Naive B cell (primary cell): ENCODE results near the gene TSPAN33. TPM values are rescaled to one million over a fixed set of nuclear protein-coding genes. Genes with fewer than 3 reads are reported as not detected.
"Not testable (repeated sequence)": the region's sequence is repeated elsewhere in the genome, so short reads cannot be mapped to it uniquely, and the experiment has no call there.

ENCODE experiments used
- ATAC-seq, 2 donors: fragments of 150-1000 bp; cut with Tn5 transposase; 2 replicates each; pipeline ENCODE4 v1.10.0; 2021; ENCODE audit warnings: low read depth in 2 of 2, mild to moderate bottlenecking in 2 of 2, moderate library complexity in 2 of 2
- DNase-seq: peaks from one replicate; pipeline ENCODE4 v3.0.0; 2022
- H3K27ac Mint-ChIP-seq, 6 donors: one replicate each; pipeline ENCODE4 v1.8.0; 2020 to 2022; ENCODE audit warnings: mild to moderate bottlenecking in 6 of 6, mixed read lengths in 6 of 6, moderate library complexity in 5 of 6, inconsistent platforms in 2 of 6
- H3K27me3 Mint-ChIP-seq, 3 donors: one replicate each; pipeline ENCODE4 v1.8.0; 2021 to 2022; ENCODE audit warnings: mixed read lengths in 3 of 3, mild to moderate bottlenecking in 1 of 3
- H3K36me3 Mint-ChIP-seq, 2 donors: one replicate each; pipeline ENCODE4 v1.8.0; 2020 to 2022; ENCODE audit warnings: mixed read lengths in 2 of 2, inconsistent platforms in 1 of 2, mild to moderate bottlenecking in 1 of 2
- H3K4me1 Mint-ChIP-seq, 3 donors: one replicate each; pipeline ENCODE4 v1.8.0; 2020 to 2022; ENCODE audit warnings: mixed read lengths in 3 of 3, inconsistent platforms in 1 of 3, mild to moderate bottlenecking in 1 of 3, moderate library complexity in 1 of 3
- H3K4me3 Mint-ChIP-seq, 8 donors: one replicate each; pipeline ENCODE4 v1.8.0; 2020 to 2022; ENCODE audit warnings: mild to moderate bottlenecking in 8 of 8, mixed read lengths in 8 of 8, moderate library complexity in 8 of 8, inconsistent platforms in 2 of 8
- H3K9me3 Mint-ChIP-seq, 7 donors: one replicate each; pipeline ENCODE4 v1.8.0; 2020 to 2022; ENCODE audit warnings: mixed read lengths in 7 of 7, mild to moderate bottlenecking in 5 of 7, inconsistent platforms in 2 of 7, moderate library complexity in 1 of 7
- polyA plus RNA-seq, 6 donors: library from polyadenylated mRNA; unstranded; fragments of 300-500 nt; fragmentation: Illumina TruSeq; gene quantifications; one replicate each; pipeline ENCODE4 v1.2.3, GENCODE V29; 2021; ENCODE audit warnings: low read depth in 6 of 6

TSPAN33 gene
- polyA plus RNA-seq, 6 donors from 2014 or later, result 92.8 to 171 (median 136) TPM

DNA sequence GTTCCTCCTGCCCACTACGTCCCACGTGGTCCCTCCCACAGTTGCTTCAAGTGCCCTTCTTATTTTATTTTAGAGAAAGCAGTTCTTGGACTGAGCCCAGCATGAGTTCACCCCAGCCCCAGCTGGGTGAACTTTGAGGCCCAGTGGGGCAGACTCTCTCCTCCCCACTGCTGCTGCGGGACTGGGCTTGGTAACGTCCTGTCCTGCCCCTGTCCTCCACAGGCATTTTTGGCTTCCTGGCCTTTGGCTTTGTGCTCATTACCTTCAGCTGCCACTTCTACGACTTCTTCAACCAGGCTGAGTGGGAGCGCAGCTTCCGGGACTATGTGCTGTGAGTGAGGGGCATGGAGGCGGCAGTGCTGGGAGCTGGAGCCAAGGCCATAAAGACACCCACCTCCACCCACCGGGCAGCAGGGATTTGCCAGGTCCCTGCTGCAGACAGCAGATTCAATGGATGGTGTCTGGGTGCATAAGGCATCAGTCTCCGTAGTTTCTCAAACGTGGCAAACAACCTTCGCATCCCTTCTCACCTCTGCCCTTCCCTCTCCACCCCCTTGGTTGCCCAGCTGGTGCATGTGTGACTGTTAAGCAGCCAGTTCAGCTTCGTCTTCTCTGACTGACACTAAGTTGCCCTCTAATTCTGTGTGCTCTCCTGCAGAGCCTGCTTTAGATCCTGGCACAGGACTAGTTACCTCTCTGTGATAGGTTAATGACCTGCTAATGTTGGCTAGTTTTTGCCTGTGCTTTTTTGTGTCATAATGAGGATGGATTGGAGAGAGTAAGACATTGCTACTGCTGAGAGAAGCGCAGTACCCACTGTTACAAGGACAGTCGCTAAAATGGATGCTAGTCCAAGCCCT lies 64.8 kb downstream of the TSPAN33 start:
- Mint-ChIP-seq H3K27me3 (no peaks in the 10 kb centered on the region), H3K27ac (peak overlapping the region in 2 of 6 donors; percentile 16 to 84), H3K36me3 (no peaks in the 10 kb centered on the region), H3K9me3 (no peaks in the 10 kb centered on the region), H3K4me3 (no peak overlapping the region), H3K4me1 (peaks cover 0 to 11% (median 4%) of the 10 kb centered on the region in 3 donors)
- ATAC-seq, result no peak
- no peak for DNase-seq

DNA sequence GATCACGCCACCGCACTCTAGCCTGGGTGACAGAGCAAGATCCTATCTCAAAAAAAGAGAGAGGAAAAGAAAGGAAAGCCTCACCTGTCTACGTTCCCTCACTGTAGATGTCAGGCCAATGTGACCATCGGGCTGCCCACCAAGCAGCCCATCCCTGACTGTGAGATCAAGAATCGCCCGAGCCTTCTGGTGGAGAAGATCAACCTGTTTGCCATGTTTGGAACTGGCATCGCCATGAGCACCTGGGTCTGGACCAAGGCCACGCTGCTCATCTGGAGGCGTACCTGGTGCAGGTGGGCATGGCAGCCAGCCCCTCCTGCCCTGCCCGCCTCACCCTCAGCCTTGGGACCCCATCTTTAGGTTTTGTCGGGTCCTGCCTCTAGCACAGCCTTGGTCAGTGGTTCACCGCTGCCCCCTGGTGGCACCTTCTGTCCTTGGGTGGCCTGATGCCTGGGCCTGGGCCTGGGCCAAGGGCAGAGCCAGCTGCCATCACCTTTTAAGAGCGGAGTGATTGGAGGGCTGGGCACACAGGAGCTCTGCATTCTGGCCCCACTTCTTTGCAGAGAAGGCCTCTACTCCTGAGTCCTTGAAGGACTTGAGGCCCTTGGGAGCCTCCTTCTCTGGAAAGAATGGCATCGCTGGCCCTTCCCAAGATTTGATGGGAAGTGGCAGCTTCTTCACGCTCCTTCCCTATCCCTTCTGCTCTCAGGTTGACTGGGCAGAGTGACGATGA lies 65.9 kb downstream of the TSPAN33 start:
- H3K36me3 Mint-ChIP-seq, result no peaks in the 10 kb centered on the region
- H3K9me3 Mint-ChIP-seq, result no peaks in the 10 kb centered on the region
- H3K4me1 Mint-ChIP-seq, result peaks cover 0 to 11% (median 4%) of the 10 kb centered on the region in 3 donors
- ATAC-seq (peak; percentile 92 to 95), DNase-seq (peak; percentile 71)
- H3K27me3 Mint-ChIP-seq, result no peaks in the 10 kb centered on the region
- no peak overlapping the region for H3K4me3 Mint-ChIP-seq
- peak overlapping the region in 2 of 6 donors; percentile 44 to 77 for H3K27ac Mint-ChIP-seq

GRCh38 chr7:129210989-129211312 lies 66.4 kb downstream of the TSPAN33 start:
- Mint-ChIP-seq H3K27me3 (no peaks in the 10 kb centered on the region), H3K4me3 (no peak overlapping the region), H3K4me1 (peaks cover 0 to 11% (median 4%) of the 10 kb centered on the region in 3 donors), H3K27ac (peak overlapping the region in 2 of 6 donors; percentile 44 to 77), H3K36me3 (no peaks in the 10 kb centered on the region), H3K9me3 (no peaks in the 10 kb centered on the region)
- ATAC-seq (no peak), DNase-seq (no peak)

DNA sequence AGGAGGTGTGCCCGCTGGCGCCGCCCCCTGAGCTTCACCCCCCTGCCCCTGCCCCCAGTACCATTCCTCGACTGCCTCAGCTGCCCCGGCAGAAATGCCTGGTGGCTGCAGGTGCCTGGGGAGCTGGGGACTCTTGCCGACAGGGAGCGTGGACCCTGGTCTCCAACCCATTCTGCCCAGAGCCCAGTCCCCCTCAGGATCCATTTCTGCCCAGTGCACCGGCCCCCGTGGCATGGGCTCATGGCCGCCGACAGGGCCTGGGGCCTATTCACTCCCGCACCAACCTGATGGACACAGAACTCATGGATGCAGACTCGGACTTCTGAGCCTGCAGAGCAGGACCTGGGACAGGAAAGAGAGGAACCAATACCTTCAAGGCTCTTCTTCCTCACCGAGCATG lies 67.6 kb downstream of the TSPAN33 start:
- no peak for ATAC-seq
- no peaks in the 10 kb centered on the region for H3K27me3 Mint-ChIP-seq
- H3K4me1 Mint-ChIP-seq, result peaks cover 0 to 11% (median 4%) of the 10 kb centered on the region in 3 donors
- H3K9me3 Mint-ChIP-seq, result no peaks in the 10 kb centered on the region
- no peak for DNase-seq
- no peaks in the 10 kb centered on the region for H3K36me3 Mint-ChIP-seq
- H3K27ac Mint-ChIP-seq, result peak overlapping the region in 1 of 6 donors; percentile 78
- H3K4me3 Mint-ChIP-seq, result no peak overlapping the region

GRCh38 chr7:129212596-129212995 lies 68.1 kb downstream of the TSPAN33 start:
- Mint-ChIP-seq H3K9me3 (no peaks in the 10 kb centered on the region), H3K36me3 (no peaks in the 10 kb centered on the region), H3K4me1 (peaks cover 0 to 11% (median 4%) of the 10 kb centered on the region in 3 donors), H3K27me3 (peaks cover 0 to under 1% (median 0%) of the 10 kb centered on the region in 3 donors), H3K4me3 (no peak overlapping the region), H3K27ac (no peak overlapping the region)
- DNase-seq (no peak), ATAC-seq (no peak)

DNA sequence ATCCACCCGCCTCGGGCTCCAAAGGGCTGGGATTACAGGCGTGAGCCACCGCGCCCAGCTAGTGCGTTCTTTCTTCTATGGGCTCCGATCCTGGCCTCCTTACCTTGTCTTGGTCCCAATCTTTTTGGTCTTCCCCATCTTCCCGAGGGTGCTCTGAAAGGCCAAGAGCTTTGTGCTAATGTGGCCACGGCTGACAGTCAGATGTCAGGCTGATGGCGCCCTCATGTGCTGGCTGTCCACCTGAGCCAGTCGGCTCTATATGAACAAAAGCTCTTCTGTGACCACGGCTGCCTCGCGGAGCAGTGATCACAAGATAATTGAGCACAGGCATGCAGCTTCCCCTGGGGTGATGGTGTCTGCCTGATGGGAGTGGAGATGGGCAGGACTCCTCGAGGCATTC lies 69.3 kb downstream of the TSPAN33 start:
- no peaks in the 10 kb centered on the region for H3K9me3 Mint-ChIP-seq
- peak overlapping the region in 2 of 6 donors; percentile 47 to 80 for H3K27ac Mint-ChIP-seq
- ATAC-seq (no peak), DNase-seq (no peak)
- H3K36me3 Mint-ChIP-seq, result no peaks in the 10 kb centered on the region
- peaks cover 0 to 8% (median 0%) of the 10 kb centered on the region in 3 donors for H3K27me3 Mint-ChIP-seq
- H3K4me3 Mint-ChIP-seq, result peak overlapping the region in 1 of 8 donors; percentile 2
- peaks cover 0 to 11% (median 7%) of the 10 kb centered on the region in 3 donors for H3K4me1 Mint-ChIP-seq

DNA sequence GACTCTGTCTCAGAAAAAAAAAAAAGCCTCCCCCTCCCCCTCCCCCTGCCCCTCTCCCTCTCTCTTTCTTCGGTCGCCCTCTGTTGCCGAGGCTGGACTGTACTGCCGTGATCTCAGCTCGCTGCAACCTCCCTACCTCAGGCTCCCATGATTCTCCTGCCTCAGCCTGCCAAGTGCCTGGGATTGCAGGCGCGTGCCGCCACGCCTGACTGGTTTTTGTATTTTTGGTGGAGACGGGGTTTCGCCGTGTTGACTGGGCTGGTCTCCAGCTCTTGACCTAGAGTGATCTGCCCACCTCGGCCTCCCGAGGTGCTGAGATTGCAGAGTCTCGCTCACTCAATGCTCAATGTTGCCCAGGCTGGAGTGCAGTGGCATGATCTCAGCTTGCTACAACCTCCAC lies 71.2 kb downstream of the TSPAN33 start:
- not testable (repeated sequence) for H3K4me3 Mint-ChIP-seq, DNase-seq, H3K4me1 Mint-ChIP-seq, H3K36me3 Mint-ChIP-seq, H3K27me3 Mint-ChIP-seq, ATAC-seq, H3K27ac Mint-ChIP-seq, H3K9me3 Mint-ChIP-seq

DNA sequence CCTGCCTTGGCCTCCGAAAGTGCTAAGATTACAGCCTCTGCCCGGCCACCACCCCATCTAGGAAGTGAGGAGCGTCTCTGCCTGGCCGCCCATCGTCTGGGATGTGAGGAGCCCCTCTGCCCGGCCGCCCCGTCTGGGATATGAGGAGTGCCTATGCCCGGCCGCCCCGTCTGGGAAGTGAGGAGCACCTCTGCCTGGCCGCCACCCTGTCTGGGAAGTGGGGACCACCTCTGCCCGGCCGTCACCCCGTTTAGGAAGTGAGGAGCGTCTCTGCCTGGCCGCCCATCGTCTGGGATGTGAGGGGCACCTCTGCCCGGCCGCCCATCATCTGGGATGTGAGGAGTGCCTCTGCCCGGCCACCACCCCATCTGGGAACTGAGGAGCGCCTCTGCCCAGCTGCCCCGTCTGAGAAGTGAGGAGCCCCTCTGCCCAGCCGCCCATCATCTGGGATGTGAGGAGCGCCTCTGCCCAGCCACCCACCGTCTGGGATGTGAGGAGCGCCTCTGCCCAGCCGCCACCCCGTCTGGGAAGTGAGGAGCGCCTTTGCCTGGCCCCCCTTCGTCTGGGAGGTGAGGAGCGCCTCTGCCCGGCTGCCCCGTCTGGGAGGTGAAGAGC lies 71.7 kb downstream of the TSPAN33 start:
- not testable (repeated sequence) for H3K36me3 Mint-ChIP-seq, H3K4me1 Mint-ChIP-seq, H3K27ac Mint-ChIP-seq, H3K4me3 Mint-ChIP-seq, ATAC-seq, DNase-seq, H3K9me3 Mint-ChIP-seq, H3K27me3 Mint-ChIP-seq

DNA sequence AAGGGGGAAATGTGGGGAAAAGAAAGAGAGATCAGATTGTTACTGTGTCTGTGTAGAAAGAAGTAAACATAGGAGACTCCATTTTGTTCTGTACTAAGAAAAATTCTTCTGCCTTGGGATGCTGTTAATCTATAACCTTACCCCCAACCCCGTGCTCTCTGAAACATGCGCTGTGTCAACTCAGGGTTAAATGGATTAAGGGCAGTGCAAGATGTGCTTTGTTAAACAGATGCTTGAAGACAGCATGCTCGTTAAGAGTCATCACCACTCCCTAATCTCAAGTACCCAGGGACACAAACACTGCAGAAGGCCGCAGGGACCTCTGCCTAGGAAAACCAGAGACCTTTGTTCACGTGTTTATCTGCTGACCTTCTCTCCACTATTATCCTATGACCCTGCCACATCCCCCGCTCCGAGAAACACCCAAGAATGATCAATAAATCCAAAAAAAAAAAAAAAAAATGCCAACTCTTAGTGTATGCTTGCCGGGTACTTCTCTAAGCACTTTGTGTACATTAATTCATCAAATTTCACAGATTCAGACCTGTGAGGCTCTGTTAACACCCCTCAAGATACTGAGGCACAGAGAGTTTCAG lies 72.4 kb downstream of the TSPAN33 start:
- H3K36me3 Mint-ChIP-seq, H3K27ac Mint-ChIP-seq, H3K4me1 Mint-ChIP-seq, H3K4me3 Mint-ChIP-seq, H3K27me3 Mint-ChIP-seq, H3K9me3 Mint-ChIP-seq, ATAC-seq, DNase-seq: not testable (repeated sequence)

- Mint-ChIP-seq H3K4me1 (peaks cover 18 to 20% (median 20%) of the 10 kb centered on the region in 3 donors), H3K27ac (peak overlapping the region in 2 of 6 donors; percentile 63 to 85), H3K27me3 (peaks cover 0 to 8% (median 0%) of the 10 kb centered on the region in 3 donors), H3K36me3 (no peaks in the 10 kb centered on the region), H3K9me3 (no peaks in the 10 kb centered on the region), H3K4me3 (peak overlapping the region in 2 of 8 donors; percentile 7 to 23)
- peak; percentile 74 for DNase-seq
- ATAC-seq, result peak; percentile 80 to 85
Measured at GRCh38 chr7:129218514-129219062, 74.1 kb downstream of the TSPAN33 start.

DNA sequence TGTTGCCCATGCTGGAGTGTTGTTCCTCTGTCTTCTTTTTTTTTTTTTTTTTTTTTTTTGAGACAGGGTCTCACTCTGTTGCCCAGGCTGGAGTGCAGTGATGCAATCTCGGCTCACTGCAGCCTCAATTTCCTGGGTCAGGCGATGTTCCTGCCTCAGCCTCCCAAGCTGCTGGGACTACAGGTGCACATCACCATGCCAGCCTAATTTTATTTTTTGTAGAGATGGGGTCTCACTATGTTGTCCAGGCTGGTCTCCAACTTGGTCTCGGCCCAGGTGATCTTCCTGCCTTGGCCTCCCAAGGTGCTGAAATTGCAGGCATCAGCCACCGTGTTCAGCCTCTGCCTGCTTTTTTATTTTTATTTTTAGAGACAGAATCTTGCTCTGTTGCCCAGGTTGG lies 74.7 kb downstream of the TSPAN33 start:
- H3K36me3 Mint-ChIP-seq, H3K9me3 Mint-ChIP-seq, H3K4me3 Mint-ChIP-seq, H3K27ac Mint-ChIP-seq, DNase-seq, H3K27me3 Mint-ChIP-seq, ATAC-seq: not testable (repeated sequence)
- H3K4me1 Mint-ChIP-seq, result peaks cover 17 to 26% (median 20%) of the 10 kb centered on the region in 3 donors
